MCF 10A (cell line): Measurements from ENCODE around the gene CCDC33. TPM values are rescaled to one million over a fixed set of nuclear protein-coding genes. Genes with fewer than 3 reads are reported as not detected.

Experiments used
- BruUV-seq: library from RNA; stranded (reverse); fragments of 400-500 nt; replicated peaks from 2 replicates; lab custom pipeline; 2021; lab: Mats Ljungman, UMichigan
- CTCF ChIA-PET: fragments of 300-600 bp; sonication (Branson Sonifier 250); formaldehyde crosslinking; extraction: SDS; loops from one replicate; lab custom pipeline; 2021; ENCODE audit warnings: antibody characterized with exemption, inconsistent platforms; lab: Yijun Ruan, JAX
- POLR2A ChIA-PET: fragments of 300-600, 350-650 bp; sonication (Branson Sonifier 250); formaldehyde crosslinking; extraction: SDS; loops from one replicate; lab custom pipeline; 2020; ENCODE audit warnings: antibody characterized with exemption, inconsistent platforms; lab: Yijun Ruan, JAX
- DNase-seq: peaks from one replicate; pipeline ENCODE4 v3.0.0-alpha.2; 2018; ENCODE audit not compliant: unreplicated experiment
- H3K27ac Mint-ChIP-seq: one replicate; pipeline ENCODE4 v1.8.0; 2022; ENCODE audit warnings: mild to moderate bottlenecking, low read depth, mixed read lengths; ENCODE audit not compliant: unreplicated experiment
- H3K27me3 Mint-ChIP-seq: one replicate; pipeline ENCODE4 v1.8.0; 2022; ENCODE audit warnings: mixed read lengths; ENCODE audit not compliant: insufficient read depth, unreplicated experiment
- H3K36me3 Mint-ChIP-seq: one replicate; pipeline ENCODE4 v1.8.0; 2022; ENCODE audit warnings: mild to moderate bottlenecking, moderate library complexity, mixed read lengths; ENCODE audit not compliant: insufficient read depth, unreplicated experiment
- H3K4me1 Mint-ChIP-seq: one replicate; pipeline ENCODE4 v1.8.0; 2022; ENCODE audit warnings: mixed read lengths; ENCODE audit not compliant: insufficient read depth, unreplicated experiment
- H3K4me3 Mint-ChIP-seq: one replicate; pipeline ENCODE4 v1.8.0; 2022; ENCODE audit warnings: mild to moderate bottlenecking, moderate library complexity, mixed read lengths; ENCODE audit not compliant: unreplicated experiment
- H3K9me3 Mint-ChIP-seq: one replicate; pipeline ENCODE4 v1.8.0; 2022; ENCODE audit warnings: mixed read lengths; ENCODE audit not compliant: unreplicated experiment
- CTCF ChIP-seq: fragments of 200-600 bp; IDR thresholded peaks from one replicate; pipeline ENCODE4 v1.8.0; 2022; ENCODE audit warnings: antibody characterized with exemption, mild to moderate bottlenecking; ENCODE audit not compliant: unreplicated experiment
- intact Hi-C: fragments of 100-400 bp; cut with micrococcal nuclease; formaldehyde crosslinking; loops from 2 replicates; pipeline ENCODE4 v1.14.1; 2022
- total RNA-seq: library from RNA; stranded (reverse); gene quantifications from 2 replicates; pipeline ENCODE4 v1.2.3, GENCODE V29; 2022

The CCDC33 gene
- total RNA-seq, 1 experiment from 2014 or later: not detected

GRCh38 chr15:74208901-74209559 is 27.1 kb upstream of the CCDC33 start:
- no peak for DNase-seq
- H3K4me1 Mint-ChIP-seq: no peaks in the 10 kb centered on the region
- no peaks in the 10 kb centered on the region for H3K9me3 Mint-ChIP-seq
- intact Hi-C loops: no loop called here
- TF ChIP-seq CTCF: no peak
- POLR2A ChIA-PET: no interaction called here
- CTCF ChIA-PET: interaction anchor here (0.7 kb wide), 1 partner anchor 266 kb away, joined by 3 read pairs; no protein-coding TSS in a partner anchor
- H3K36me3 Mint-ChIP-seq: peaks cover 6% of the 10 kb centered on the region
- H3K27me3 Mint-ChIP-seq: no peaks in the 10 kb centered on the region
- no peak overlapping the region for H3K27ac Mint-ChIP-seq
- no TSS peak for BruUV-seq
- no peak overlapping the region for H3K4me3 Mint-ChIP-seq

- Mint-ChIP-seq H3K27me3 (no peaks in the 10 kb centered on the region), H3K27ac (peak overlapping the region; percentile 37), H3K4me3 (no peak overlapping the region), H3K9me3 (no peaks in the 10 kb centered on the region), H3K36me3 (peaks cover 6% of the 10 kb centered on the region), H3K4me1 (peaks cover under 1% of the 10 kb centered on the region)
- intact Hi-C loops: no loop called here
- POLR2A ChIA-PET: no interaction called here
- CTCF ChIA-PET: no interaction called here
- no TSS peak for BruUV-seq
- no peak for DNase-seq
- TF ChIP-seq CTCF: no peak
Measured at GRCh38 chr15:74209560-74209958, 26.6 kb upstream of the CCDC33 start.

GRCh38 chr15:74209997-74210671 is 26.0 kb upstream of the CCDC33 start:
- TF ChIP-seq CTCF: no peak
- no TSS peak for BruUV-seq
- intact Hi-C loops: no loop called here
- DNase-seq: peak; percentile 15
- H3K36me3 Mint-ChIP-seq: peaks cover 6% of the 10 kb centered on the region
- CTCF ChIA-PET: no interaction called here
- no peaks in the 10 kb centered on the region for H3K27me3 Mint-ChIP-seq
- H3K9me3 Mint-ChIP-seq: no peaks in the 10 kb centered on the region
- peaks cover 6% of the 10 kb centered on the region for H3K4me1 Mint-ChIP-seq
- H3K4me3 Mint-ChIP-seq: no peak overlapping the region
- POLR2A ChIA-PET: no interaction called here
- H3K27ac Mint-ChIP-seq: peak overlapping the region; percentile 37

GRCh38 chr15:74210729-74211128 is 25.4 kb upstream of the CCDC33 start:
- no peak for TF ChIP-seq CTCF
- Mint-ChIP-seq H3K27me3 (no peaks in the 10 kb centered on the region), H3K4me3 (no peak overlapping the region), H3K27ac (no peak overlapping the region), H3K9me3 (no peaks in the 10 kb centered on the region), H3K4me1 (peaks cover 12% of the 10 kb centered on the region), H3K36me3 (peaks cover 6% of the 10 kb centered on the region)
- no TSS peak for BruUV-seq
- DNase-seq: no peak
- ChIA-PET POLR2A (no interaction called here), CTCF (no interaction called here)
- intact Hi-C loops: no loop called here
